ENCODE data around the gene ARL14EPL.

Gene ARL14EPL

DNA sequence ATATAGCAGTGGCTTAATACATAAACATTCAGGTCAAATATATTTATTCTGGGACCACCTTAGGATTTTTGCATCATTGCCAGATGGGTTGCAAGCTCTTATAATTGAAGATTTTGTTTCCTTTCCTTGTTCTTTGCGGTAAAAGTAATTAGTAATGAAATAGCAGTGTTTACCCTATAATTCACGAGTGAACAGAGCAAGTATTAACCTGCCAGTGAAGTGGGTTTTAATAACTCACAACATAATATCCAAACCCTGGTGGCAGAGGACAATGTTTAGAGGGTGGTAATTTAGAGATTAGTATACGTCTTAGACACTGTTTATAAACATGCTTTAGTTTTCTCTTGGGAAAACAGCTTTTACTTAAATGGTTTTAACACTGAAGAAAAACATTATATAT, 11.8 kb downstream of the ARL14EPL start:
- no peak overlapping the region for H3K4me2 ChIP-seq (ENCODE audit: low read length)
- no peaks in the 10 kb centered on the region for H4K20me1 ChIP-seq (ENCODE audit: control insufficient read depth, insufficient read depth, low read depth, low read length)
- H3K36me3 ChIP-seq (ENCODE audit: control insufficient read depth, low read length), result no peaks in the 10 kb centered on the region
- no peak overlapping the region for H3K4me3 ChIP-seq (ENCODE audit: low read length)
- H3K9me2 ChIP-seq (replicated peaks; ENCODE audit: control insufficient read depth, low read length), result no peaks in the 10 kb centered on the region
- TF ChIP-seq CTCF (IDR thresholded peaks at IDR 0.05; ENCODE audit: low read depth, low read length, poor library complexity, severe bottlenecking) (no peak), EZH2phosphoT487 (IDR thresholded peaks at IDR 0.05; ENCODE audit: borderline replicate concordance, low read length) (no peak)
- no peaks in the 10 kb centered on the region for H3K79me2 ChIP-seq (ENCODE audit: control insufficient read depth, low read length)
- H3K9me3 ChIP-seq (ENCODE audit: control insufficient read depth, insufficient read depth, low read length), result no peaks in the 10 kb centered on the region
- H3K4me1 ChIP-seq (ENCODE audit: control insufficient read depth, low read length), result peaks cover 14% of the 10 kb centered on the region
- H3F3A ChIP-seq (ENCODE audit: control insufficient read depth, insufficient read depth), result no peaks in the 10 kb centered on the region
- H3K27me3 ChIP-seq (ENCODE audit: control insufficient read depth, low read length), result no peaks in the 10 kb centered on the region
- H3K27ac ChIP-seq (ENCODE audit: low read depth, low read length), result no peak overlapping the region

DNA sequence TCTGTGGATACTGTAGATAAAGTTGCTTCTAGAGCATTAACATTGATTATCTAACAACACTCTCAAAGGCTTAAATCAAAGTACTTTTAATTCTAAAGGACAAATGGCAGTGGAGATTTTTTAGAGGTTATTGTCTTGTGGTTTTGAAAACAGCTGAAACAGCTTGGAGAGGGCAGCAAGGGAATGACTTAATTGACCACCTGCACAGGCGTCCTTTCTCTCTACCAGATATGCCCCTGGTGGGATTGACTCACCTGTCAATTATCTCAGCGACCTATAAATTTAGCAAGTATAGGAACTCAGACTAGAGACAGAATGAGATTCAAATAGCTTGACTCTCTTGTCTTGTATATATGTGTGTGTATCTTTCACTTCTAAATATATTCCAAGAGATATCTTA, 13.5 kb downstream of the ARL14EPL start:
- Histone ChIP-seq H3F3A (ENCODE audit: control insufficient read depth, insufficient read depth) (no peaks in the 10 kb centered on the region), H3K27me3 (ENCODE audit: control insufficient read depth, low read length) (no peaks in the 10 kb centered on the region), H3K4me2 (ENCODE audit: low read length) (no peak overlapping the region), H3K79me2 (ENCODE audit: control insufficient read depth, low read length) (no peaks in the 10 kb centered on the region), H3K9me2 (replicated peaks; ENCODE audit: control insufficient read depth, low read length) (no peaks in the 10 kb centered on the region), H4K20me1 (ENCODE audit: control insufficient read depth, insufficient read depth, low read depth, low read length) (no peaks in the 10 kb centered on the region), H3K27ac (ENCODE audit: low read depth, low read length) (no peak overlapping the region), H3K9me3 (ENCODE audit: control insufficient read depth, insufficient read depth, low read length) (no peaks in the 10 kb centered on the region), H3K4me3 (ENCODE audit: low read length) (no peak overlapping the region), H3K4me1 (ENCODE audit: control insufficient read depth, low read length) (peaks cover 6% of the 10 kb centered on the region), H3K36me3 (ENCODE audit: control insufficient read depth, low read length) (no peaks in the 10 kb centered on the region)
- TF ChIP-seq CTCF (IDR thresholded peaks at IDR 0.05; ENCODE audit: low read depth, low read length, poor library complexity, severe bottlenecking) (no peak), EZH2phosphoT487 (IDR thresholded peaks at IDR 0.05; ENCODE audit: borderline replicate concordance, low read length) (no peak)

GRCh38 chr5:116046261-116046660, 14.0 kb downstream of the ARL14EPL start:
- Histone ChIP-seq H4K20me1 (ENCODE audit: control insufficient read depth, insufficient read depth, low read depth, low read length) (no peaks in the 10 kb centered on the region), H3K27ac (ENCODE audit: low read depth, low read length) (no peak overlapping the region), H3K36me3 (ENCODE audit: control insufficient read depth, low read length) (no peaks in the 10 kb centered on the region), H3K79me2 (ENCODE audit: control insufficient read depth, low read length) (no peaks in the 10 kb centered on the region), H3K9me3 (ENCODE audit: control insufficient read depth, insufficient read depth, low read length) (no peaks in the 10 kb centered on the region), H3K9me2 (replicated peaks; ENCODE audit: control insufficient read depth, low read length) (no peaks in the 10 kb centered on the region), H3K4me1 (ENCODE audit: control insufficient read depth, low read length) (peaks cover 6% of the 10 kb centered on the region), H3K27me3 (ENCODE audit: control insufficient read depth, low read length) (no peaks in the 10 kb centered on the region), H3K4me2 (ENCODE audit: low read length) (no peak overlapping the region), H3F3A (ENCODE audit: control insufficient read depth, insufficient read depth) (no peaks in the 10 kb centered on the region), H3K4me3 (ENCODE audit: low read length) (no peak overlapping the region)
- TF ChIP-seq CTCF (IDR thresholded peaks at IDR 0.05; ENCODE audit: low read depth, low read length, poor library complexity, severe bottlenecking) (no peak), EZH2phosphoT487 (IDR thresholded peaks at IDR 0.05; ENCODE audit: borderline replicate concordance, low read length) (no peak)

- H3K79me2 ChIP-seq (ENCODE audit: control insufficient read depth, low read length), result no peaks in the 10 kb centered on the region
- TF ChIP-seq EZH2phosphoT487 (IDR thresholded peaks at IDR 0.05; ENCODE audit: borderline replicate concordance, low read length), result no peak
- no peak for TF ChIP-seq CTCF (IDR thresholded peaks at IDR 0.05; ENCODE audit: low read depth, low read length, poor library complexity, severe bottlenecking)
- peaks cover 6% of the 10 kb centered on the region for H3K4me1 ChIP-seq (ENCODE audit: control insufficient read depth, low read length)
- no peaks in the 10 kb centered on the region for H3F3A ChIP-seq (ENCODE audit: control insufficient read depth, insufficient read depth)
- H3K9me2 ChIP-seq (replicated peaks; ENCODE audit: control insufficient read depth, low read length), result no peaks in the 10 kb centered on the region
- H3K4me3 ChIP-seq (ENCODE audit: low read length), result no peak overlapping the region
- no peaks in the 10 kb centered on the region for H3K27me3 ChIP-seq (ENCODE audit: control insufficient read depth, low read length)
- no peaks in the 10 kb centered on the region for H4K20me1 ChIP-seq (ENCODE audit: control insufficient read depth, insufficient read depth, low read depth, low read length)
- no peak overlapping the region for H3K27ac ChIP-seq (ENCODE audit: low read depth, low read length)
- no peaks in the 10 kb centered on the region for H3K36me3 ChIP-seq (ENCODE audit: control insufficient read depth, low read length)
- no peak overlapping the region for H3K4me2 ChIP-seq (ENCODE audit: low read length)
- no peaks in the 10 kb centered on the region for H3K9me3 ChIP-seq (ENCODE audit: control insufficient read depth, insufficient read depth, low read length)
Observed at GRCh38 chr5:116046823-116047222, 14.6 kb downstream of the ARL14EPL start.

Measured in DOHH2 (cell line).